Right lobe of liver (tissue), 4 donors: ENCODE data around the gene SLC35G6.
"Not testable (repeated sequence)": the region's sequence is repeated elsewhere in the genome, so short reads cannot be mapped to it uniquely, and the experiment has no call there.

Experiments
- CTCF ChIP-seq, 4 donors: fragments of 200-600 bp in 3 of 4; fragments of 450-650 bp in 1 of 4; IDR thresholded peaks; one replicate each; pipeline versions ENCODE4 v1.5.1 to v1.8.0; 2016 to 2022; ENCODE audit warnings: antibody characterized with exemption in 4 of 4, mild to moderate bottlenecking in 2 of 4
- POLR2A ChIP-seq: fragments of 450-650 bp; IDR thresholded peaks from one replicate; pipeline ENCODE4 v1.6.1; 2017; ENCODE audit warnings: antibody characterized with exemption, mild to moderate bottlenecking
- donor health status: DM: no; HTN: no; CAD: no.
- donor health status: DM: no; HTN: no; CAD: no.
- donor health status: DM: no; HTN: yes; CAD: no.

GRCh38 chr17:7474767-7475166 lies 6.5 kb upstream of the SLC35G6 start:
- not testable (repeated sequence) for TF ChIP-seq CTCF (IDR thresholded peaks at IDR 0.05); POLR2A
